ENCODE results near the gene MEP1A. TPM values are rescaled to one million over a fixed set of nuclear protein-coding genes. Genes with fewer than 3 reads are reported as not detected.

MEP1A gene
- total and polyA plus RNA-seq, 2 of the 4 experiments (the other 2 are of a cell fraction): not detected

- Histone ChIP-seq H2BK5ac (ENCODE audit: low read depth, low read length, poor library complexity, severe bottlenecking) (no peak overlapping the region), H3K9ac (ENCODE audit: low read depth, low read length) (no peak overlapping the region), H3K56ac (ENCODE audit: extremely low read depth, insufficient read depth, low read length) (no peak overlapping the region), H3K36me3 (ENCODE audit: control insufficient read depth, insufficient read depth, low read length) (no peaks in the 10 kb centered on the region), H2AK9ac (replicated peaks; ENCODE audit: low read depth, low read length, poor library complexity) (no peak overlapping the region), H4K20me1 (ENCODE audit: insufficient read depth, low read length) (no peaks in the 10 kb centered on the region), H3K4me1 (ENCODE audit: control insufficient read depth, insufficient read depth, low read length) (no peaks in the 10 kb centered on the region), H2BK15ac (ENCODE audit: low read depth, low read length) (no peak overlapping the region), H2AFZ (replicated peaks; ENCODE audit: low read length, poor library complexity) (no peak overlapping the region), H3K4me3 (ENCODE audit: insufficient read depth, low read depth, low read length) (no peak overlapping the region), H2BK20ac (ENCODE audit: low read depth, low read length) (no peak overlapping the region), H3K79me1 (ENCODE audit: low read depth in 1 of 2, low read length in 2 of 2) (no peaks in the 10 kb centered on the region), H3K4ac (ENCODE audit: low read depth, low read length) (no peak overlapping the region), H3K27me3 (ENCODE audit: control insufficient read depth, insufficient read depth, low read length) (peaks cover 1% of the 10 kb centered on the region; the same call in 1 of the 2 replicates), H4K5ac (ENCODE audit: low read depth, low read length) (no peak overlapping the region), H4K91ac (ENCODE audit: insufficient read depth, low read depth, low read length) (no peak overlapping the region), H3K9me3 (ENCODE audit: control insufficient read depth, insufficient read depth, low read length) (no peaks in the 10 kb centered on the region), H3K4me2 (ENCODE audit: low read depth, low read length) (no peak overlapping the region), H3K9me1 (ENCODE audit: insufficient read depth, low read length) (no peaks in the 10 kb centered on the region), H3K14ac (replicated peaks; ENCODE audit: low read depth, low read length) (no peak overlapping the region), H4K8ac (ENCODE audit: low read depth in 2 of 2, low read length in 2 of 2) (no peak overlapping the region), H2BK120ac (ENCODE audit: low read depth, low read length) (no peak overlapping the region), H2AK5ac (ENCODE audit: low read depth, low read length) (no peak overlapping the region), H3K27ac (ENCODE audit: insufficient read depth, low read length) (no peak overlapping the region), H3K18ac (ENCODE audit: low read depth, low read length) (no peak overlapping the region), H3K23ac (ENCODE audit: low read depth, low read length) (no peak overlapping the region)
- in situ Hi-C loops (cut with MboI; ENCODE audit: low sequenced_read_pairs) (loop anchor here (10.0 to 25.0 kb wide), 2 partner anchors 200 to 467 kb away; partner anchors contain the start of genes ADGRF1 and TNFRSF21), intact Hi-C loops (cut with micrococcal nuclease) (loop anchor here (5.0 kb wide), 1 partner anchor 467 kb away; no protein-coding TSS in a partner anchor), dilution Hi-C loops (cut with HindIII; ENCODE audit: low sequenced_read_pairs, unreplicated experiment) (no loop called here)
- WGBS, 2 experiments (ENCODE audit: extremely low coverage in 2 of 2, insufficient read length in 1 of 2): no CpG with 5 or more reads among the region's 5 CpGs
- TF ChIP-seq POLR2A (IDR thresholded peaks at IDR 0.05; ENCODE audit: low read depth, low read length): no peak
- TF ChIP-seq MXI1 (IDR thresholded peaks at IDR 0.05; ENCODE audit: borderline replicate concordance, low read depth, low read length): no peak
- TF ChIP-seq CEBPB (IDR thresholded peaks at IDR 0.05; ENCODE audit: low read depth, low read length): no peak
- no peak for TF ChIP-seq BHLHE40 (IDR thresholded peaks at IDR 0.05; ENCODE audit: low read depth, low read length)
- TF ChIP-seq MAZ (IDR thresholded peaks at IDR 0.05; ENCODE audit: borderline replicate concordance, low read depth, low read length): no peak
- TF ChIP-seq CTCF (conservative IDR thresholded peaks at IDR 0.05; ENCODE audit: low read depth, low read length): no peak
- no peak for TF ChIP-seq CHD1 (IDR thresholded peaks at IDR 0.05; ENCODE audit: low read depth, low read length)
- TF ChIP-seq USF2 (IDR thresholded peaks at IDR 0.05; ENCODE audit: low read depth, low read length): no peak
- TF ChIP-seq RAD21 (IDR thresholded peaks at IDR 0.05; ENCODE audit: low read length): no peak
- no peak for TF ChIP-seq RCOR1 (IDR thresholded peaks at IDR 0.05; ENCODE audit: insufficient replicate concordance, low read length)
- TF ChIP-seq NFE2L2 (IDR thresholded peaks at IDR 0.05; ENCODE audit: low read depth, low read length): no peak
- TF ChIP-seq ELK1 (IDR thresholded peaks at IDR 0.05; ENCODE audit: borderline replicate concordance, low read depth, low read length): no peak
- TF ChIP-seq FOS (IDR thresholded peaks at IDR 0.05; ENCODE audit: low read depth, low read length): no peak
- no peak for ATAC-seq (ENCODE audit: low read depth)
- CTCF ChIA-PET: no interaction called here
- BruUV-seq (replicated peaks): no TSS peak
- POLR2A ChIA-PET (ENCODE audit: unreplicated experiment): no interaction called here
- DNase-seq: no peak
These were observed 51.9 kb downstream of the MEP1A start for GRCh38 chr6:46845126-46845525.

Data from IMR-90 (cell line).